Stimulated activated CD8-positive, alpha-beta memory T cell treated with anti-CD3 and anti-CD28 coated beads, Interleukin-2, amount 100 ng/mL, for 48 hours (primary cell): ENCODE results near the gene NEDD4.
A peak's percentile ranks its signal among the peaks of the same experiment; 100 is the strongest.
"Not testable (repeated sequence)": the region's sequence is repeated elsewhere in the genome, so short reads cannot be mapped to it uniquely, and the experiment has no call there.

ENCODE experiments used
- DNase-seq, 2 donors: peaks; one replicate each; pipeline ENCODE4 v3.0.0-alpha.2; 2020; ENCODE audit warnings: low read depth in 2 of 2

Gene NEDD4

DNA sequence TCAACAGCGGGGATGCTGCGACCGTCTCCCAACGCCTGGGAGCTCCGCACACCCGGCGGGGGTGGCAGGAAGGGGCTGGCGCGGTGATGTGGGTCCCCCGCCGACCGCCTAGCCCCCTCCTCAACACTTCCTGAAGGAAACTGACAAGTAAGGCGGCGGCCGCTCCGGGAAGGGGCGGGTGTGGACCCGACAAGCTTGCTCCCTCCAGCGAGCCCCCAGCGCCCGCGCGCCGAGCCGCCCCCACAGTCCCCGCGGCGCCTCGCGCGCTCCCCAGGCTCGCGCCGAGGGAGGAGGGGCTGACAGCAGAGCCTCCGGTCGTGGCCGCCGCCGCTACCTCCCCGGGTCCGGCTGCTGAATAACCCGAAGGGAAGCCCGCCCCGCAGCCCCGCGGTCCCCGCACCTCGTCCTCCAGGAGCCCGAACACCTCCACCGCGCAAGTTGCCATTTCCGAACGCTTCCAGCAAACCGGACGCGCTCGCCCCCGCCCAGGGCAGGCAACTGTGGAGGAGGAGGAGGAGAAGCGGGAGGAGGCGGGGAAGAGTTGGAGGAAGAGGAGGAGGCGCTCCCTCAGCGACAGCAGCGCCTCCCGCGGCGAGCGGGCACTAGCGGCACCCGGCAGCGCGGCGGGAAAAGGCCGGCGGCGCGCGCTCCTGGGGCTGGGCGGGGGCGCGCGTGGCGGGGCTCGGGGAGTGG, at the start of gene NEDD4:
NEDD4 (minus strand) TSS at position 502 of the 693 bp plus-strand sequence; CDS start at position 445, 57 bp downstream.
- DNase-seq: peak; percentile 61 to 68

- DNase-seq: no peak
Measured at GRCh38 chr15:56042498-56042897, 49.1 kb upstream of the NEDD4 start.

- no peak for DNase-seq
Measured at GRCh38 chr15:56042031-56042430, 48.6 kb upstream of the NEDD4 start.

DNA sequence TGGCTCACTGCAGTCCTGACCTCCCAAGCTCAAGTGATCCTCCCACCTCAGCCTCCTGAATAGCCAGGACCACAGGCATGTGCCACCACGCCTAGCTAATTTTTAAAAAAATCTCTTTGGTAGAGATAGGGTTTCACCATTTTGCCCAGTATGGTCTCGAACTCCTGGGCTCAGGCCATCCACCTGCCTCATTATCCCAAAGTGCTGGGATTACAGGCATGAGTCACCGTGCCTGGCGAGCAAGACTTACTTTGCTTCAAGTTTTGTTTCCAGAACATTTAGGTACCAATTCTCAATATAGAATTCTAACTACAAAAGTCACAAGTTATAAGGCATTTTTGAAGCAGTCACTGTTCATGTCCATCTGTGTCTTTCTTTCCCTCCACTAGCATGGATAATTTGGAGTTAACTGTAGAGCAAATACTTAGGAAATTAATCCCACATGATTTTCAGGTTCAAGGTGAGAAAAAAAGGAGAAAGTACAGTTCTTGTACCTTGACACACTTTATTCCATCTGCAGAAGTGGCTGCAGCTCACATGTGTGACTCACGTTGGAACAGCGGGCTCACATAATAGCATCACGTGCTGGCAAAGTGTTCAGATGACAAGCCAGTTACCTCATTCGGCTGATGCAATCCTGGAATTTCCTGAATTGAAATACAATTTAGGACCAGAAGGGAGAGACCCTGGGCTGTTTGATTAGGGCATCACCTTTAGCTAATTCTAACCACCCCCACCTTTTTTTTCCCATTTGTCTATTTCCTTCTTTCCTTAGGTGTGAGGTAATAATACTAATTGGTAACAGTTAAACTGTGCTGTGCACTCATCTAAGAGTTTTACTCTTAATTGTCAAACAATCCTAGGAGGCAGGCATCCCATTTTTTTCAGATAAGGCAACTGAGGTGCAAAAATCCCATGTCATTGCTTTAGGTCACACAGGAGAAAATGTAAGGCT, 46.9 kb upstream of the NEDD4 start:
- DNase-seq: no peak

GRCh38 chr15:56038707-56039106, 45.3 kb upstream of the NEDD4 start:
- no peak for DNase-seq

DNA sequence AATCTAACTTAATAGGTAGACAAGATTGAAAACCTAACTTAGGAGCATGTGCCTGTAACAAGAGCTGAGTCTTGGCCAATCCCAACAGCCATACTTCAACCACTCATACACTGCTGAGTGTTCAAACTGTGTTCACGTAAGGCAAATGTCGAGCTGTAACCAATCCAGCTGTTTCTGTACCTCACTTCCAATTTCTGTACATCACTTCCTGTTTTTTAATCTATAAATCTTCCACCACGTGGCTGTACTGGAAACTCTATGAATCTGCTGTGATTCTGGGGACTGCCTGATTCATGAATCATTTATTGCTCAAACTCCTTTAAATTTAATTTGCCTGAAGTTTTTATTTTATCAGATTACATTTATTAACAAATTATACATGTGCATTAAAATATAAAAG, 44.6 kb upstream of the NEDD4 start:
- no peak for DNase-seq

DNA sequence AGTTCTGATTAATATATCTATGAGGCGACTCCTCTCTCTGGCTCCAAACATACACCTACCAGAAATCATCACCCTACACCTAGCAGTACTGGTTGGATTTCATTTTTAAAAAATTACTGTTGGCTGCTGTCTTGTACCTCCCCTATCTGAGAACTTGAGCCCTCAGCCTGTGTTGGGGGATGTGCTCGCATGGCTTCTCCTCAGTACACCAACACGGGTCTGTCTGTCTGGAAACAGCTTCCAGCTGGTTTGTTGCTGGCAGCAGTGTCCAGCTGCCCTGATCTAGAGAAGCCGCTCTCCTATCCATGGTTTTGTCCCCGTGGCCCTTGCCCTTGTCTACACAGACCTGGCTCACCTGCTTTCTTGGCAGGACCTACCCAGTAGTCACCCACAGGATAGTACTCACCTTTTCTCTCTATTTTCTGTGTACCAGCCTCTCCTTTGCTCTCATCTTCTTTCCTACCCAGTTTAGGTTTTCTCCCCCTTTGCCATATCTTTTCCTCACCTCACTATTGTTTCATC, 43.2 kb upstream of the NEDD4 start:
- DNase-seq: no peak

DNA sequence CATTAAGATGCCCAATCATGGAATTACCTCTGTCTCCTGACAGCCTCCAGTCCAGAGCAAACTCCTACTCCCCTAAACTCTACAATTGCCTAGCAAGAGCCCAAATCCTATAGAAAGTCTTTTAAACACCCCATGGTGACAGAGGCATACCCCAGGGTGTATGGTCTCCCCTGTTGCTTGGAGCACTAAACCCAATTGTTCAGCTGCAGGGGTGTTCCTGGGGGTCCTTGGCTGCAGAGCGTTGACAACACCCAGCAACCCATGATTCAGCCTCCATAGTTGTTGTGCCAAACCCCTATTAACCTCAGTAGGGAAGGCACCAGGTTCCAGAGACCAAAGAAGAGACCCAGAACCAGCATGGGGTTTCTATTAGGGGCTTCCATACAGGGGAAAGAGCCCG, 41.8 kb upstream of the NEDD4 start:
- DNase-seq: no peak

- DNase-seq: no peak
Measured at GRCh38 chr15:56034514-56034913, 41.1 kb upstream of the NEDD4 start.

- DNase-seq: no peak
Measured at GRCh38 chr15:56032373-56032772, 39.0 kb upstream of the NEDD4 start.

DNA sequence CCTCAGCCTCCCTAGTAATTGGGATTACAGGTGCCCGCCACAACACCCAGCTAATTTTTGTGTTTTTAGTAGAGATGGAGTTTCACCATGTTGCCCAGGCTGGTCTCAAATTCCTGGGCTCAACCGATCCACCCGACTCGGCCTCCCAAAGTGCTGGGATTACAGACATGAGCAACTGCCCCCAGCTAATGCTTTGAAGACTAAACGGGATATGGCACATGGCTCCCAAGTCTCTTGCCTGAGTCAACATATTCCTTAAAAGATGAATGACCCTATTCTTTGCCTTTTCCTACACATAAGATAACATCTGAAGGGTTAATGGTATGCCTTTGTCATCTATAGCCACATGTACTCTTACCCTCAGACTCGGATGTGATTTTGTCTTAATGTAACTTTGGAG, 38.4 kb upstream of the NEDD4 start:
- DNase-seq: no peak

GRCh38 chr15:56031402-56031801, 38.0 kb upstream of the NEDD4 start:
- DNase-seq: no peak

GRCh38 chr15:56028430-56028829, 35.0 kb upstream of the NEDD4 start:
- DNase-seq: no peak

GRCh38 chr15:56023160-56023559, 29.7 kb upstream of the NEDD4 start:
- DNase-seq: not testable (repeated sequence)

DNA sequence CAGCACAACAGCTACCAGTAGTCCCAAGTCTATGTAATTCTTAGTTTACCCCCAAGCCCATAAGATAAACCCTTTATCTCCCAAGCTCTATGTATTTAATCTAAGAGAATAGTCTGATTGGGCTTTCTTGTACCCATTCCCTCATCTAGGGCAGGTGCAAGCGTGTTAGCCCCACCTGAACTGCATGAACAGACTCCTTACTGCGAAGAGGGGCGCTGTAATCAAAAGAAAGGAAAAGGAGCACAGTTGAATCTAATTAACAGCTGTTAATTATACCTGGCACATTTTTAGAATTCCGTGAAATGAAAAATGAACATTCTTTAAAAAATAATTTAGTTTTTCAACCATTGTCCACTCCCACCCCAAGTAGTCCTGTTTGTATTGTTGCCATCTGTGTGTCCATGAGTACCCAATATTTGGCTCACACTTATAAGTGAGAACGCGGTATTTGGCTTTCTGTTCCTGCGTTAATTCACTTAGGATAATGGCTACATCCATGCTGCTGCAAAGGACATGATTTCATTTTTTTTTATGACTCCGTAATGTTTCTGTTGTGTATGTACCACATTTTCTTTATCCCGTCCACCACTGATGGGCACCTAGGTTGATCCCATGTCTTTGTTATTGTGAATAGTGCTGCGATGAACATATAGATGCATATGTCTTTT, 26.5 kb upstream of the NEDD4 start:
- DNase-seq: no peak

GRCh38 chr15:56019060-56019793, 25.8 kb upstream of the NEDD4 start:
- no peak for DNase-seq

DNA sequence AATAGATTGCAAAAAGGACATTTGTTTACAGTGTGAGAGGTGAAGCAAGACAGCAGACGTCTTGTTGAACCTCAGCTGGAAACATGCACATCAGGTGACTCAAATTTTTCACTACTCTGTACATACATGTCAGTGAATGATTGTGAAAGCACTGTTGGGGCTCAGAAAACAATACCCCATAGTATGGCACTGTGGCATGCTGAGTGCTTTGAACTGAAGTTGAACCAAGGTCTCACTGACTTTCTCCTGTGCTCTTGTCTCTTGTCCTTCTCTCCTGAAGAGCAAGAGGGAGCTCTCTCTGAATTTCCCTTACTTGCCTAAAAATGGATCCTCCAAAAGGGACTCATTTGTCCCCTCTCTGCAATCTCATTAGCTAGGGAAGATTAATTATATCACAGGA, 24.5 kb upstream of the NEDD4 start:
- no peak for DNase-seq

- DNase-seq: no peak
Measured at GRCh38 chr15:56017511-56017910, 24.1 kb upstream of the NEDD4 start.

DNA sequence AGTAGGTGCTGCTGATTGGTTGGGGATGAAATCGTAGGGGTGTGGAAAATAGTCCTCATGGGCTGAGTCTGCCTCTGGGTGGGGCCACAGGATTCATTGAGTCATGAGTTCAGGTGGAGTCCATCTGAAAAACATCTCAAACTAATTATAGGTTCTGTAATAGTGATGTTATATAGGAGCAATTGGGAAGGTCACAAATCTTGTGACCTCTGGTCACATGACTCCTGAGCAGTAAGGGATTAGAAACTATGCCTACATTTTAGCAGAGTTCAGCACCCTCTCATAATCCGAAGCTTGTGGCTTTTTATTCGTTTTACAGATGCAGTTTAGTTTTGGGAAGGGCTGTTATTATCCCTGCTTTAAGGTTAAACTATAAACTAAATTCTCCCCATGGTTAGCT, 22.9 kb upstream of the NEDD4 start:
- no peak for DNase-seq

GRCh38 chr15:56014677-56015076, 21.3 kb upstream of the NEDD4 start:
- DNase-seq: no peak

DNA sequence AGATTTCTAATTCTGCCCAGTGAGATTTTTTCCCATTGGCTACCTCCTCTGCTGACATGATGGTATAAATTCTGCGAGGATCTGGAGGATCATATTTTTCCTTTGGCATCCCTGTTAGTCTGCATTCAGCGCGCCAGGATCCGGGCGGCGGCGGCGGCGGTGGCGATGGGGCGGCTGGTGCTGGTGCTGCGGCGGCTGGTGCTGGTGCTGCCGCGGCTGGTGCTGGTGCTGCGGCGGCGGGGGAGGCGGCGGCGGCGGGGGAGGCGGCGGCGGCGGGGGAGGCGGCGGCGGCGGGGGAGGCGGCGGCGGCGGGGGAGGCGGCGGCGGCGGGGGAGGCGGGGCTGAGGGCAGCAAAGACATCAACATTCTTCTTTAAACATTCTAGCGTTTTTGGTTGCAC, 13.6 kb upstream of the NEDD4 start:
- not testable (repeated sequence) for DNase-seq
